ENCODE results near the gene ARID2. TPM values are rescaled to one million over a fixed set of nuclear protein-coding genes. Genes with fewer than 3 reads are reported as not detected.

ARID2 gene
- total RNA-seq, 1 experiment from 2014 or later = 12.8 TPM

GRCh38 chr12:45718306-45718705 is 11.2 kb upstream of the ARID2 start:
- DNase-seq (ENCODE audit: low read depth) = no peak

- DNase-seq (ENCODE audit: low read depth) = no peak
Measured at GRCh38 chr12:45720069-45720468, 9.4 kb upstream of the ARID2 start.

- no peak for DNase-seq (ENCODE audit: low read depth)
Measured at GRCh38 chr12:45721369-45721768, 8.1 kb upstream of the ARID2 start.

GRCh38 chr12:45721954-45722353 is 7.6 kb upstream of the ARID2 start:
- no peak for DNase-seq (ENCODE audit: low read depth)

GRCh38 chr12:45725631-45726602 is 3.6 kb upstream of the ARID2 start:
- peak; percentile 46 for DNase-seq (ENCODE audit: low read depth)

GRCh38 chr12:45726603-45727300 is 2.8 kb upstream of the ARID2 start:
- DNase-seq (ENCODE audit: low read depth) = no peak

GRCh38 chr12:45727301-45727979 is 2.1 kb upstream of the ARID2 start:
- DNase-seq (ENCODE audit: low read depth) = peak; percentile 99

- DNase-seq (ENCODE audit: low read depth) = no peak
Measured at GRCh38 chr12:45727980-45728629, 1.4 kb upstream of the ARID2 start.

- DNase-seq (ENCODE audit: low read depth) = peak; percentile 94
Measured at GRCh38 chr12:45728630-45729232, 775 bp upstream of the ARID2 start.

GRCh38 chr12:45730084-45730347 is 510 bp downstream of the ARID2 start:
- no peak for DNase-seq (ENCODE audit: low read depth)

GRCh38 chr12:45730348-45731189 is 1.1 kb downstream of the ARID2 start:
- peak; percentile 60 for DNase-seq (ENCODE audit: low read depth)

- no peak for DNase-seq (ENCODE audit: low read depth)
Measured at GRCh38 chr12:45731190-45731775, 1.8 kb downstream of the ARID2 start.

GRCh38 chr12:45732250-45732649 is 2.7 kb downstream of the ARID2 start:
- no peak for DNase-seq (ENCODE audit: low read depth)

- no peak for DNase-seq (ENCODE audit: low read depth)
Measured at GRCh38 chr12:45732936-45733335, 3.4 kb downstream of the ARID2 start.

GRCh38 chr12:45737638-45738037 is 8.1 kb downstream of the ARID2 start:
- no peak for DNase-seq (ENCODE audit: low read depth)

GRCh38 chr12:45742590-45742989 is 13.1 kb downstream of the ARID2 start:
- no peak for DNase-seq (ENCODE audit: low read depth)

GRCh38 chr12:45743247-45743646 is 13.7 kb downstream of the ARID2 start:
- DNase-seq (ENCODE audit: low read depth) = no peak

- DNase-seq (ENCODE audit: low read depth) = peak; percentile 55
Measured at GRCh38 chr12:45745861-45746277, 16.4 kb downstream of the ARID2 start.

GRCh38 chr12:45756666-45757065 is 27.2 kb downstream of the ARID2 start:
- DNase-seq (ENCODE audit: low read depth) = no peak

- DNase-seq (ENCODE audit: low read depth) = no peak
Measured at GRCh38 chr12:45757172-45757571, 27.7 kb downstream of the ARID2 start.

Measured in HT1080 (cell line).